ENCODE results near the gene ADAMTSL1.

DNA sequence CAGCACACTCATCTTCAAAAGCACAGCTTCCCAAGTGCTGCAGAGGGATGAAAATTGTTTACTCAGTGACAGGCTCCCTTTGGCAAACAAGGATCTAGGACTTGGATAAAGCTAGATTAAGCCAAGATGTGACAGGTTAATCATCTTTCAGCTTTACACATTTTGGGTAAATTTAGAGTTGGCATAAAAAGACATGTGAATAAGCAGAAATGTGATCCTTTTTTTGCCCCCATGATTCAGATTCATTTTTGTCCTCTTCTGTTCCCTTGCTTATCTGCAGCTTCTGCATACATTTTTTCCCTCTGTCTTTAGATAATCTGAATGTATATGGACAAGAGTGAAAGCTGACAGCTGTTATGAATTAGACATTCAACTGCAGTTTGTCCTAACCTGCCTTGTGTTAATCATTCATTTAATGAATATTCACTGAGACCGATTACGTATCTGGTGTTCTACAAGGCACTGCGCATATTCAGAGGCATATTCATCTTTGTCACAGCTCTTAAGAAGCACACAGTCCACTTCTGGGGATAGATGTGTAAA is 19.6 kb downstream of the ADAMTSL1 start:
- TF ChIP-seq, protein P1, sequence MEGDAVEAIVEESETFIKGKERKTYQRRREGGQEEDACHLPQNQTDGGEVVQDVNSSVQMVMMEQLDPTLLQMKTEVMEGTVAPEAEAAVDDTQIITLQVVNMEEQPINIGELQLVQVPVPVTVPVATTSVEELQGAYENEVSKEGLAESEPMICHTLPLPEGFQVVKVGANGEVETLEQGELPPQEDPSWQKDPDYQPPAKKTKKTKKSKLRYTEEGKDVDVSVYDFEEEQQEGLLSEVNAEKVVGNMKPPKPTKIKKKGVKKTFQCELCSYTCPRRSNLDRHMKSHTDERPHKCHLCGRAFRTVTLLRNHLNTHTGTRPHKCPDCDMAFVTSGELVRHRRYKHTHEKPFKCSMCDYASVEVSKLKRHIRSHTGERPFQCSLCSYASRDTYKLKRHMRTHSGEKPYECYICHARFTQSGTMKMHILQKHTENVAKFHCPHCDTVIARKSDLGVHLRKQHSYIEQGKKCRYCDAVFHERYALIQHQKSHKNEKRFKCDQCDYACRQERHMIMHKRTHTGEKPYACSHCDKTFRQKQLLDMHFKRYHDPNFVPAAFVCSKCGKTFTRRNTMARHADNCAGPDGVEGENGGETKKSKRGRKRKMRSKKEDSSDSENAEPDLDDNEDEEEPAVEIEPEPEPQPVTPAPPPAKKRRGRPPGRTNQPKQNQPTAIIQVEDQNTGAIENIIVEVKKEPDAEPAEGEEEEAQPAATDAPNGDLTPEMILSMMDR (IDR thresholded peaks at IDR 0.05) = no peak
- TF ChIP-seq EP300 (IDR thresholded peaks at IDR 0.05) (no peak), POLR2AphosphoS5 (IDR thresholded peaks at IDR 0.05) (no peak), POLR2A (IDR thresholded peaks at IDR 0.05) (no peak)

All from suprapubic skin (tissue), 4 donors.